Mucosa of rectum (tissue), 2 donors: Measurements from ENCODE around the gene MYNN.
A peak's percentile ranks its signal among the peaks of the same experiment; 100 is the strongest.

Experiments used
- H3K27ac ChIP-seq, 2 donors: one replicate each; pipeline ENCODE4 v1.7.0; 2013; ENCODE audit warnings: inconsistent platforms in 2 of 2, low read depth in 2 of 2, low read length in 2 of 2
- H3K27me3 ChIP-seq, 2 donors: one replicate each; pipeline ENCODE4 v1.7.0; 2013; ENCODE audit warnings: low read length in 2 of 2; ENCODE audit not compliant: control insufficient read depth in 2 of 2, insufficient read depth in 2 of 2
- H3K36me3 ChIP-seq, 2 donors: one replicate each; pipeline ENCODE4 v1.7.0; 2013; ENCODE audit warnings: low read length in 2 of 2; ENCODE audit not compliant: control insufficient read depth in 2 of 2, insufficient read depth in 2 of 2
- H3K4me1 ChIP-seq, 2 donors: one replicate each; pipeline ENCODE4 v1.7.0; 2013; ENCODE audit warnings: low read length in 2 of 2, mild to moderate bottlenecking in 1 of 2; ENCODE audit not compliant: control insufficient read depth in 2 of 2, insufficient read depth in 2 of 2
- H3K4me3 ChIP-seq, 2 donors: one replicate each; pipeline ENCODE4 v1.7.0; 2013; ENCODE audit warnings: low read length in 2 of 2
- H3K9ac ChIP-seq, 2 donors: one replicate each; pipeline ENCODE4 v1.7.0; 2013; ENCODE audit warnings: low read length in 2 of 2, low read depth in 1 of 2, mild to moderate bottlenecking in 1 of 2
- H3K9me3 ChIP-seq, 2 donors: one replicate each; pipeline ENCODE4 v1.7.0; 2013; ENCODE audit warnings: low read length in 2 of 2; ENCODE audit not compliant: control insufficient read depth in 2 of 2
- donor health status: healthy.
- donor health status: Normal muscosa, but diverticular disease.

The MYNN gene

GRCh38 chr3:169758359-169758994 is 14.7 kb upstream of the MYNN start:
- Histone ChIP-seq H3K9me3 (no peaks in the 10 kb centered on the region), H3K9ac (no peak overlapping the region), H3K4me1 (peaks cover 0 to 3% of the 10 kb centered on the region in 2 donors), H3K27ac (no peak overlapping the region), H3K36me3 (no peaks in the 10 kb centered on the region), H3K4me3 (no peak overlapping the region), H3K27me3 (no peaks in the 10 kb centered on the region)

GRCh38 chr3:169759256-169759655 is 13.9 kb upstream of the MYNN start:
- Histone ChIP-seq H3K9me3 (no peaks in the 10 kb centered on the region), H3K9ac (no peak overlapping the region), H3K27ac (no peak overlapping the region), H3K36me3 (no peaks in the 10 kb centered on the region), H3K27me3 (no peaks in the 10 kb centered on the region), H3K4me3 (no peak overlapping the region), H3K4me1 (peaks cover 0 to 3% of the 10 kb centered on the region in 2 donors)

GRCh38 chr3:169760479-169760878 is 12.7 kb upstream of the MYNN start:
- Histone ChIP-seq H3K27me3 (no peaks in the 10 kb centered on the region), H3K27ac (no peak overlapping the region), H3K4me1 (peaks cover 0 to 3% of the 10 kb centered on the region in 2 donors), H3K4me3 (no peak overlapping the region), H3K36me3 (no peaks in the 10 kb centered on the region), H3K9me3 (no peaks in the 10 kb centered on the region), H3K9ac (no peak overlapping the region)

GRCh38 chr3:169764312-169764881 is 8.8 kb upstream of the MYNN start:
- peak overlapping the region; percentile 91 to 93 for H3K4me3 ChIP-seq

GRCh38 chr3:169764882-169765612 is 8.1 kb upstream of the MYNN start, which contains the start of gene TERC:
TSS of gene TERC (minus strand) at chr3:169765060.
- Histone ChIP-seq H3K27ac (peak within 1 kb of the TSS; percentile 94 to 96), H3K27me3 (no peaks in the 10 kb centered on the region), H3K9me3 (no peaks in the 10 kb centered on the region), H3K36me3 (no peaks in the 10 kb centered on the region), H3K9ac (peak within 1 kb of the TSS; percentile 96 to 97), H3K4me3 (peak within 1 kb of the TSS; percentile 91 to 93), H3K4me1 (peaks cover 0 to 3% of the 10 kb centered on the region in 2 donors)

More at GRCh38 chr3:169764312-169764881, 8.8 kb upstream of the MYNN start:
- no peaks in the 10 kb centered on the region for H3K36me3 ChIP-seq
- H3K27me3 ChIP-seq, result no peaks in the 10 kb centered on the region
- no peaks in the 10 kb centered on the region for H3K4me1 ChIP-seq
- peak overlapping the region; percentile 96 to 97 for H3K9ac ChIP-seq
- peak overlapping the region; percentile 94 to 96 for H3K27ac ChIP-seq
- no peaks in the 10 kb centered on the region for H3K9me3 ChIP-seq

- Histone ChIP-seq H3K9ac (peak within 1 kb of the TSS; percentile 77 to 84), H3K27me3 (no peaks in the 10 kb centered on the region), H3K36me3 (no peaks in the 10 kb centered on the region), H3K9me3 (no peaks in the 10 kb centered on the region), H3K4me3 (peak within 1 kb of the TSS; percentile 82 to 89), H3K4me1 (peaks cover 4 to 8% of the 10 kb centered on the region in 2 donors), H3K27ac (peak within 1 kb of the TSS; percentile 79 to 85)
Measured at GRCh38 chr3:169769287-169770181, 3.7 kb upstream of the MYNN start, which contains the start of gene ACTRT3. TSS of gene ACTRT3 (minus strand) at chr3:169769561. CDS start at chr3:169769520, 41 bp downstream.

GRCh38 chr3:169771497-169772304 is 1.5 kb upstream of the MYNN start:
- Histone ChIP-seq H3K36me3 (peaks cover 10 to 13% of the 10 kb centered on the region in 2 donors), H3K9me3 (no peaks in the 10 kb centered on the region), H3K27me3 (no peaks in the 10 kb centered on the region), H3K27ac (peak overlapping the region; percentile 99 to 100), H3K9ac (peak overlapping the region; percentile 95 to 99), H3K4me1 (peaks cover 11 to 14% of the 10 kb centered on the region in 2 donors), H3K4me3 (peak overlapping the region; percentile 79 to 86)

GRCh38 chr3:169772305-169772896 is 795 bp upstream of the MYNN start:
- H3K9ac ChIP-seq, result peak overlapping the region; percentile 95 to 99
- peaks cover 11 to 14% of the 10 kb centered on the region in 2 donors for H3K4me1 ChIP-seq
- no peaks in the 10 kb centered on the region for H3K9me3 ChIP-seq
- H3K36me3 ChIP-seq, result peaks cover 13 to 19% of the 10 kb centered on the region in 2 donors
- H3K27me3 ChIP-seq, result no peaks in the 10 kb centered on the region
- H3K4me3 ChIP-seq, result peak overlapping the region; percentile 79 to 86
- H3K27ac ChIP-seq, result peak overlapping the region; percentile 99 to 100

GRCh38 chr3:169774186-169774585 is 990 bp downstream of the MYNN start:
- peaks cover 26 to 30% of the 10 kb centered on the region in 2 donors for H3K36me3 ChIP-seq
- peak overlapping the region; percentile 79 to 86 for H3K4me3 ChIP-seq
- H3K27ac ChIP-seq, result peak overlapping the region in 1 of 2 donors; percentile 99
- H3K9ac ChIP-seq, result peak overlapping the region; percentile 95 to 99
- H3K27me3 ChIP-seq, result no peaks in the 10 kb centered on the region
- H3K4me1 ChIP-seq, result peaks cover 11 to 14% of the 10 kb centered on the region in 2 donors
- H3K9me3 ChIP-seq, result no peaks in the 10 kb centered on the region
